GM13976 (cell line): ENCODE data around the gene GHDC.
"Not testable (repeated sequence)": the region's sequence is repeated elsewhere in the genome, so short reads cannot be mapped to it uniquely, and the experiment has no call there.

ENCODE experiments used
- DNase-seq: peaks from one replicate; pipeline ENCODE4 v3.0.0; 2012; ENCODE audit warnings: low spot score
- in situ Hi-C: fragments of 300-500 bp; cut with MboI; formaldehyde crosslinking; loops from one replicate; pipeline ENCODE4 v1.12.0; 2022; ENCODE audit warnings: low sequenced_read_pairs, mixed read lengths, inconsistent platforms; ENCODE audit not compliant: unreplicated experiment
- TF ChIP-seq, protein P1 (sequence below): IDR thresholded peaks from 2 replicates; pipeline ENCODE4 v1.5.1; 2012; ENCODE audit warnings: borderline replicate concordance, mild to moderate bottlenecking; ENCODE audit not compliant: insufficient read depth; ENCODE audit errors: extremely low read depth, missing control alignments, control extremely low read depth

GHDC gene

DNA sequence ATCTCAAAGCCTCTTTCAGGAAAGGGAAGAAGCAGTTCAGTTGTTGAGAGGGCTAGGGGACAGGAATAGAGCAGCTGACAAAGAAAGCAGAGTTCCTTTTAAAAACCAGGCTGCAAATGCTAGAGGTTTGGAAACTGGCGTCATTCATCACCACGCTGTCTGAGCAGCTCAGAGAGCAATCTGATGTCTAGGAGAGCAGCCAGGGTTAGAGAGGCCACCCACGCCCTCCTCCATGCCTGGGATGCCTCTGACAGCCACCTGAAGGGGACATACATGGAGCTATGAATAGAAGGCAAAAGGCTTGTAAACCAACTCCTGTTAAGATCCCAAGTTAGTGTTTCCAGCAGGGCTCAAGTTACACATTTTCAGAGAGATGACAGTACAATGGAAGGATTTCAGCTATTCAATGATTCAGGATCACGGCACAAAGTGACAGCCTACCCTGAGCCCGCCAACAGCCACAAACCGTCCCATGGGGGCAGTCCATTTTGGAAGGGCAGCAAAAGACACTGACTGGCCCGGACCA lies 51.9 kb downstream of the GHDC start:
- TF ChIP-seq, protein P1, sequence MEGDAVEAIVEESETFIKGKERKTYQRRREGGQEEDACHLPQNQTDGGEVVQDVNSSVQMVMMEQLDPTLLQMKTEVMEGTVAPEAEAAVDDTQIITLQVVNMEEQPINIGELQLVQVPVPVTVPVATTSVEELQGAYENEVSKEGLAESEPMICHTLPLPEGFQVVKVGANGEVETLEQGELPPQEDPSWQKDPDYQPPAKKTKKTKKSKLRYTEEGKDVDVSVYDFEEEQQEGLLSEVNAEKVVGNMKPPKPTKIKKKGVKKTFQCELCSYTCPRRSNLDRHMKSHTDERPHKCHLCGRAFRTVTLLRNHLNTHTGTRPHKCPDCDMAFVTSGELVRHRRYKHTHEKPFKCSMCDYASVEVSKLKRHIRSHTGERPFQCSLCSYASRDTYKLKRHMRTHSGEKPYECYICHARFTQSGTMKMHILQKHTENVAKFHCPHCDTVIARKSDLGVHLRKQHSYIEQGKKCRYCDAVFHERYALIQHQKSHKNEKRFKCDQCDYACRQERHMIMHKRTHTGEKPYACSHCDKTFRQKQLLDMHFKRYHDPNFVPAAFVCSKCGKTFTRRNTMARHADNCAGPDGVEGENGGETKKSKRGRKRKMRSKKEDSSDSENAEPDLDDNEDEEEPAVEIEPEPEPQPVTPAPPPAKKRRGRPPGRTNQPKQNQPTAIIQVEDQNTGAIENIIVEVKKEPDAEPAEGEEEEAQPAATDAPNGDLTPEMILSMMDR = no peak
- in situ Hi-C loops = no loop called here
- no peak for DNase-seq

GRCh38 chr17:42141382-42141781 lies 52.9 kb downstream of the GHDC start:
- in situ Hi-C loops = no loop called here
- TF ChIP-seq, protein P1 = no peak
- no peak for DNase-seq

DNA sequence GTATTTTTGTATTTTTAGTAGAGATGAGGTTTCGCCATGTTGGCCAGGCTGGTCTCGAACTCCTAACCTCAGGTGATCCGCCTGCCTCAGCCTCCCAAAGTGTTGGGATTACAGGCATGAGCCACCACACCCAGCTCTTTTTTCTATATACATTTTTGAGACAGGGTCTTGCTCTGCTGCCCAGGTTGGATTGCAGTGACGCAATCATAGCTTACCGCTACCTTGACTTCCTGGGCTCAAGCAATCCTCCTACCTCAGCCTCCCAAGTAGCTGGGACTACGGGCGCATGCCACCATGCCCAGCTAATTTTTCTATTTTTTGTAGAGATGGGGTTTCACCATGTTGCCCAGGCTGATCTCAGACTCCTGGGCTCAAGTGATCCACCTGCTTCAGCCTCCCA lies 53.6 kb downstream of the GHDC start:
- in situ Hi-C loops, DNase-seq: not testable (repeated sequence)
